Testis (tissue), 2 donors: ENCODE measurements around the gene ADAMTS14.

Experiments
- CTCF ChIP-seq, 3 experiments: fragments of 450-650 bp in 2 of 3; fragments of 200-600 bp in 1 of 3; sonication (generic) in 1 of 3; IDR thresholded peaks; one replicate each; pipeline ENCODE4 v1.5.1; 2016 to 2019; ENCODE audit warnings: antibody characterized with exemption in 3 of 3, mild to moderate bottlenecking in 2 of 3, moderate library complexity in 1 of 3
- POLR2A ChIP-seq: fragments of 450-650 bp; IDR thresholded peaks from one replicate; pipeline ENCODE4 v1.6.1; 2017; ENCODE audit warnings: antibody characterized with exemption, mild to moderate bottlenecking, moderate library complexity

GRCh38 chr10:70650104-70650503, 22.2 kb upstream of the ADAMTS14 start:
- TF ChIP-seq CTCF (IDR thresholded peaks at IDR 0.05) (no peak), POLR2A (no peak)
